Measurements from ENCODE around the gene DUSP9. TPM values are rescaled to one million over a fixed set of nuclear protein-coding genes. Genes with fewer than 3 reads are reported as not detected.

Gene DUSP9
- total and polyA plus RNA-seq, 2 donors (not counting 3 experiments of a cell fraction or from before 2014, with no cell fraction given) = 0.04 TPM; not detected in 1

GRCh38 chrX:153636716-153637115, 10.3 kb upstream of the DUSP9 start:
- Histone ChIP-seq H3K9me3 (replicated peaks; ENCODE audit: control insufficient read depth, insufficient read depth, low read length) (no peaks in the 10 kb centered on the region), H3K9ac (replicated peaks; ENCODE audit: extremely low read depth, insufficient read depth, low read length) (no peak overlapping the region), H3K4me3 (replicated peaks in 1 of 3; ENCODE audit: insufficient read depth in 1 of 3, low read depth in 1 of 3, low read length in 3 of 3) (no peak overlapping the region), H3K79me2 (ENCODE audit: control insufficient read depth, insufficient read depth, low read length) (no peaks in the 10 kb centered on the region), H3K9me1 (replicated peaks; ENCODE audit: control insufficient read depth, extremely low read depth, insufficient read depth, low read length) (no peaks in the 10 kb centered on the region), H4K20me1 (replicated peaks; ENCODE audit: control insufficient read depth, extremely low read depth, insufficient read depth, low read length) (no peaks in the 10 kb centered on the region), H3K4me1 (ENCODE audit: control insufficient read depth, extremely low read depth, insufficient read depth, low read length) (no peaks in the 10 kb centered on the region), H3K36me3 (ENCODE audit: control insufficient read depth in 2 of 2, extremely low read depth in 1 of 2, insufficient read depth in 2 of 2, low read length in 2 of 2) (no peaks in the 10 kb centered on the region), H3K4me2 (ENCODE audit: insufficient read depth, low read length) (no peak overlapping the region), H2AFZ (ENCODE audit: low read depth, low read length) (no peak overlapping the region), H3K27ac (ENCODE audit: insufficient read depth, low read depth, low read length) (no peak overlapping the region), H3K27me3 (ENCODE audit: control insufficient read depth in 2 of 2, insufficient read depth in 2 of 2, low read length in 2 of 2) (peaks cover 9 to 10% of the 10 kb centered on the region in 2 experiments)
- intact Hi-C loops (cut with micrococcal nuclease) (loop anchor here (2.0 kb wide), 1 partner anchor 32 kb away; no protein-coding TSS in a partner anchor), dilution Hi-C loops (cut with MboI; ENCODE audit: extremely low pct_ligation_motif_present, low sequenced_read_pairs) (no loop called here)
- ChIA-PET POLR2A (no interaction called here), CTCF (interaction anchor here (0.8 to 2.1 kb wide), 4 partner anchors 8 to 31 kb away, joined by 3 to 8 read pairs (median 4); no protein-coding TSS in a partner anchor)
- BruUV-seq (replicated peaks) = no TSS peak
- DNase-seq (ENCODE audit: low read depth, low spot score) (no peak), FAIRE-seq (no peak)
- TF ChIP-seq GATA2 (IDR thresholded peaks at IDR 0.05; ENCODE audit: insufficient read depth, insufficient read length, low read depth, low read length) (no peak), CTCF (IDR thresholded peaks at IDR 0.05; ENCODE audit: extremely low read depth in 1 of 2, insufficient read depth in 1 of 2, low read depth in 1 of 2, low read length in 2 of 2) (no peak), POLR2A (IDR thresholded peaks at IDR 0.05; ENCODE audit: low read depth, low read length) (no peak), JUN (IDR thresholded peaks at IDR 0.05; ENCODE audit: borderline replicate concordance, insufficient read depth, insufficient read length, low read depth) (no peak)
